Activated naive CD8-positive, alpha-beta T cell treated with anti-CD3 and anti-CD28 coated beads, Interleukin-2, amount 10 ng/mL, durations not matched to agents 7 days and 5 days (primary cell): ENCODE measurements around the gene RER1. TPM values are rescaled to one million over a fixed set of nuclear protein-coding genes. Genes with fewer than 3 reads are reported as not detected.

Experiments used
- ATAC-seq: fragments of 150-1000 bp; cut with Tn5 transposase; one replicate; pipeline ENCODE4 v1.10.0; 2021; ENCODE audit warnings: low read depth, moderate library complexity
- POLR2A ChIA-PET: fragments of 350-600 bp; sonication (Branson Sonifier 250); formaldehyde crosslinking; loops from one replicate; lab custom pipeline; 2021; ENCODE audit warnings: antibody characterized with exemption; lab: Charles Lee
- DNase-seq: peaks from one replicate; pipeline ENCODE4 v3.0.0; 2021
- H3K27ac Mint-ChIP-seq: one replicate; pipeline ENCODE4 v1.8.0; 2022; ENCODE audit warnings: mild to moderate bottlenecking, mixed read lengths
- H3K27me3 Mint-ChIP-seq: one replicate; pipeline ENCODE4 v1.8.0; 2022; ENCODE audit warnings: mild to moderate bottlenecking, moderate library complexity, mixed read lengths
- H3K36me3 Mint-ChIP-seq: one replicate; pipeline ENCODE4 v1.8.0; 2021; ENCODE audit warnings: mild to moderate bottlenecking, mixed read lengths
- H3K4me1 Mint-ChIP-seq: one replicate; pipeline ENCODE4 v1.8.0; 2021; ENCODE audit warnings: mixed read lengths
- H3K4me3 Mint-ChIP-seq: one replicate; pipeline ENCODE4 v1.8.0; 2022; ENCODE audit warnings: mild to moderate bottlenecking, moderate library complexity, mixed read lengths
- H3K9me3 Mint-ChIP-seq: one replicate; pipeline ENCODE4 v1.8.0; 2021; ENCODE audit warnings: mixed read lengths
- total RNA-seq, 2 experiments: library from RNA; stranded (reverse); gene quantifications; one replicate each; pipeline ENCODE4 v1.2.3, GENCODE V29; 2021

Gene RER1
- total RNA-seq, 2 experiments from 2014 or later = 140 to 147 TPM

GRCh38 chr1:2415801-2416208 lies 24.2 kb downstream of the RER1 start:
- H3K4me1 Mint-ChIP-seq = peaks cover 25% of the 10 kb centered on the region
- POLR2A ChIA-PET = interaction anchor here (0.6 to 5.0 kb wide), 17 partner anchors 8 to 373 kb away, joined by 3 to 98 read pairs (median 3); partner anchors contain the start of genes FAAP20, MORN1, PANK4 and PRXL2B
- DNase-seq = peak; percentile 74
- H3K27me3 Mint-ChIP-seq = no peaks in the 10 kb centered on the region
- peaks cover 4% of the 10 kb centered on the region for H3K36me3 Mint-ChIP-seq
- H3K9me3 Mint-ChIP-seq = no peaks in the 10 kb centered on the region
- peak; percentile 32 for ATAC-seq
- peak overlapping the region; percentile 92 for H3K27ac Mint-ChIP-seq
- peak overlapping the region; percentile 92 for H3K4me3 Mint-ChIP-seq

GRCh38 chr1:2416403-2416802 lies 24.8 kb downstream of the RER1 start:
- DNase-seq (peak; percentile 68), ATAC-seq (peak; percentile 8)
- Mint-ChIP-seq H3K4me3 (peak overlapping the region; percentile 92), H3K36me3 (peaks cover 4% of the 10 kb centered on the region), H3K27me3 (no peaks in the 10 kb centered on the region), H3K9me3 (no peaks in the 10 kb centered on the region), H3K4me1 (peaks cover 23% of the 10 kb centered on the region), H3K27ac (peak overlapping the region; percentile 92)
- POLR2A ChIA-PET = interaction anchor here (0.6 to 5.0 kb wide), 15 partner anchors 9 to 227 kb away, joined by 3 to 98 read pairs (median 3); partner anchors contain the start of genes FAAP20, MORN1, PANK4 and PRXL2B

GRCh38 chr1:2417083-2417832 lies 25.6 kb downstream of the RER1 start:
- H3K27me3 Mint-ChIP-seq = no peaks in the 10 kb centered on the region
- peaks cover 21% of the 10 kb centered on the region for H3K4me1 Mint-ChIP-seq
- peaks cover 4% of the 10 kb centered on the region for H3K36me3 Mint-ChIP-seq
- POLR2A ChIA-PET = interaction anchor here (0.6 to 5.0 kb wide), 6 partner anchors 10 to 168 kb away, joined by 3 to 98 read pairs (median 22); partner anchors contain the start of genes PANK4, PRXL2B and TNFRSF14
- no peak for ATAC-seq
- H3K4me3 Mint-ChIP-seq = peak overlapping the region; percentile 92
- peak overlapping the region; percentile 92 for H3K27ac Mint-ChIP-seq
- DNase-seq = no peak
- H3K9me3 Mint-ChIP-seq = no peaks in the 10 kb centered on the region

- no peak overlapping the region for H3K4me3 Mint-ChIP-seq
- POLR2A ChIA-PET = interaction anchor here (0.5 to 5.0 kb wide), 4 partner anchors 12 to 130 kb away, joined by 3 to 98 read pairs (median 25); partner anchors contain the start of gene PANK4
- peaks cover under 1% of the 10 kb centered on the region for H3K9me3 Mint-ChIP-seq
- no peak overlapping the region for H3K27ac Mint-ChIP-seq
- peaks cover 4% of the 10 kb centered on the region for H3K36me3 Mint-ChIP-seq
- peaks cover 21% of the 10 kb centered on the region for H3K4me1 Mint-ChIP-seq
- no peaks in the 10 kb centered on the region for H3K27me3 Mint-ChIP-seq
- no peak for DNase-seq
- no peak for ATAC-seq
Measured at GRCh38 chr1:2417833-2418225, 26.2 kb downstream of the RER1 start.

- POLR2A ChIA-PET = interaction anchor here (0.6 to 5.0 kb wide), 2 partner anchors 14 to 129 kb away, joined by 4 to 98 read pairs; no protein-coding TSS in a partner anchor
- DNase-seq (no peak), ATAC-seq (no peak)
- Mint-ChIP-seq H3K36me3 (peaks cover 8% of the 10 kb centered on the region), H3K4me3 (no peak overlapping the region), H3K9me3 (peaks cover 1% of the 10 kb centered on the region), H3K27ac (no peak overlapping the region), H3K27me3 (no peaks in the 10 kb centered on the region), H3K4me1 (peaks cover 20% of the 10 kb centered on the region)
Measured at GRCh38 chr1:2418791-2419320, 27.2 kb downstream of the RER1 start.

- POLR2A ChIA-PET = interaction anchor here (0.6 to 1.7 kb wide), 2 partner anchors 16 to 128 kb away, joined by 4 read pairs; no protein-coding TSS in a partner anchor
- peaks cover 2% of the 10 kb centered on the region for H3K27me3 Mint-ChIP-seq
- peaks cover 17% of the 10 kb centered on the region for H3K4me1 Mint-ChIP-seq
- H3K36me3 Mint-ChIP-seq = peaks cover 8% of the 10 kb centered on the region
- H3K27ac Mint-ChIP-seq = no peak overlapping the region
- peaks cover 1% of the 10 kb centered on the region for H3K9me3 Mint-ChIP-seq
- no peak overlapping the region for H3K4me3 Mint-ChIP-seq
- ATAC-seq (no peak), DNase-seq (no peak)
Measured at GRCh38 chr1:2419416-2419815, 27.8 kb downstream of the RER1 start.

- Mint-ChIP-seq H3K36me3 (peaks cover 5% of the 10 kb centered on the region), H3K4me1 (peaks cover 3% of the 10 kb centered on the region), H3K27me3 (peaks cover 3% of the 10 kb centered on the region), H3K9me3 (peaks cover 1% of the 10 kb centered on the region), H3K27ac (no peak overlapping the region), H3K4me3 (no peak overlapping the region)
- POLR2A ChIA-PET = no interaction called here
- ATAC-seq = no peak
- no peak for DNase-seq
Measured at GRCh38 chr1:2422523-2422922, 30.9 kb downstream of the RER1 start.

GRCh38 chr1:2425892-2426291 lies 34.3 kb downstream of the RER1 start:
- ATAC-seq = no peak
- Mint-ChIP-seq H3K27ac (no peak overlapping the region), H3K4me3 (no peak overlapping the region), H3K4me1 (peaks cover 3% of the 10 kb centered on the region), H3K36me3 (peaks cover 7% of the 10 kb centered on the region), H3K9me3 (peaks cover 3% of the 10 kb centered on the region), H3K27me3 (peaks cover 3% of the 10 kb centered on the region)
- POLR2A ChIA-PET = no interaction called here
- DNase-seq = no peak

GRCh38 chr1:2426540-2426939 lies 34.9 kb downstream of the RER1 start:
- Mint-ChIP-seq H3K9me3 (peaks cover 3% of the 10 kb centered on the region), H3K27ac (no peak overlapping the region), H3K36me3 (peaks cover 7% of the 10 kb centered on the region), H3K4me3 (no peak overlapping the region), H3K4me1 (peaks cover 3% of the 10 kb centered on the region), H3K27me3 (peaks cover 3% of the 10 kb centered on the region)
- ATAC-seq (no peak), DNase-seq (no peak)
- POLR2A ChIA-PET = interaction anchor here (1.1 kb wide), 1 partner anchor 159 kb away, joined by 3 read pairs; no protein-coding TSS in a partner anchor

GRCh38 chr1:2427051-2427450 lies 35.4 kb downstream of the RER1 start:
- Mint-ChIP-seq H3K4me3 (no peak overlapping the region), H3K4me1 (peaks cover 3% of the 10 kb centered on the region), H3K27ac (no peak overlapping the region), H3K9me3 (peaks cover 3% of the 10 kb centered on the region), H3K27me3 (peaks cover 3% of the 10 kb centered on the region), H3K36me3 (peaks cover 7% of the 10 kb centered on the region)
- DNase-seq = no peak
- POLR2A ChIA-PET = interaction anchor here (1.1 kb wide), 1 partner anchor 158 kb away, joined by 3 read pairs; no protein-coding TSS in a partner anchor
- ATAC-seq = no peak

GRCh38 chr1:2427976-2428375 lies 36.3 kb downstream of the RER1 start:
- peaks cover 2% of the 10 kb centered on the region for H3K9me3 Mint-ChIP-seq
- ATAC-seq (no peak), DNase-seq (no peak)
- POLR2A ChIA-PET = no interaction called here
- peaks cover 3% of the 10 kb centered on the region for H3K27me3 Mint-ChIP-seq
- H3K36me3 Mint-ChIP-seq = peaks cover 7% of the 10 kb centered on the region
- peaks cover 3% of the 10 kb centered on the region for H3K4me1 Mint-ChIP-seq
- no peak overlapping the region for H3K27ac Mint-ChIP-seq
- no peak overlapping the region for H3K4me3 Mint-ChIP-seq

GRCh38 chr1:2428490-2428889 lies 36.8 kb downstream of the RER1 start:
- Mint-ChIP-seq H3K27ac (no peak overlapping the region), H3K4me1 (peaks cover 3% of the 10 kb centered on the region), H3K9me3 (peaks cover 2% of the 10 kb centered on the region), H3K4me3 (no peak overlapping the region), H3K36me3 (peaks cover 4% of the 10 kb centered on the region), H3K27me3 (peaks cover 3% of the 10 kb centered on the region)
- DNase-seq (no peak), ATAC-seq (no peak)
- POLR2A ChIA-PET = no interaction called here

- Mint-ChIP-seq H3K9me3 (peaks cover 2% of the 10 kb centered on the region), H3K4me3 (no peak overlapping the region), H3K36me3 (peaks cover 2% of the 10 kb centered on the region), H3K27ac (no peak overlapping the region), H3K27me3 (no peaks in the 10 kb centered on the region), H3K4me1 (no peaks in the 10 kb centered on the region)
- DNase-seq (no peak), ATAC-seq (no peak)
- POLR2A ChIA-PET = interaction anchor here (1.0 kb wide), 1 partner anchor 12 kb away, joined by 3 read pairs; no protein-coding TSS in a partner anchor
Measured at GRCh38 chr1:2429780-2430591, 38.3 kb downstream of the RER1 start.
